HG03460 (cell line): ENCODE data around the gene ZBTB49.
"Not testable (repeated sequence)": the region's sequence is repeated elsewhere in the genome, so short reads cannot be mapped to it uniquely, and the experiment has no call there.

Experiments used
- ATAC-seq: cut with Tn5 transposase; IDR thresholded peaks from one replicate; pipeline ENCODE4 v1.9.1; 2021; ENCODE audit not compliant: unreplicated experiment

The ZBTB49 gene

GRCh38 chr4:4323705-4324534 lies 33.9 kb downstream of the ZBTB49 start:
- no peak for ATAC-seq

- ATAC-seq, result no peak
Measured at GRCh38 chr4:4325321-4325720, 35.3 kb downstream of the ZBTB49 start.

- ATAC-seq, result no peak
Measured at GRCh38 chr4:4326166-4326565, 36.1 kb downstream of the ZBTB49 start.

DNA sequence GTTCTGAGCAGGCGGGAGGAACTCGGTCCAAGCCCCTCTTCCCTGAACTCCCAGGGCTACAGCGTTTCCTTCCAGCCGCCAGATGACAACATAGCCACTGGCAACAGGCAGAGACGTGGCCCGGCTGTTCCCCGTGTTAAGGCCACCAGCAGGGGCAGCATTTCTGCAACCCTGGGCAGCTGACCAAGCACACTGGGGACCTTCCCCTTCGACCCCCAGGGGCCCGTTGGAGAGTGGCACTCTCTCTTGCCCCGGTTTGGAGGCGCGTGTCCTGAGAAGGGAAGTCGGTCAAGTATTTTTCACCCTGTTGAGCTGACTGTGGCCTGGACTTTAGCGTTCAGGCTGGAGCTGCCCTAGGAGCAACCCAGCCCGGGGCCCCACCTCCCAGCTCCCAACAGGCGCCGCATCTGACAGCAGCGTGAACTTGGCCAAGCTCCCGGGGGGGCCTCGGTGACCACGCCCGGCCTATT lies 37.6 kb downstream of the ZBTB49 start:
- no peak for ATAC-seq

GRCh38 chr4:4328206-4328605 lies 38.2 kb downstream of the ZBTB49 start:
- no peak for ATAC-seq

DNA sequence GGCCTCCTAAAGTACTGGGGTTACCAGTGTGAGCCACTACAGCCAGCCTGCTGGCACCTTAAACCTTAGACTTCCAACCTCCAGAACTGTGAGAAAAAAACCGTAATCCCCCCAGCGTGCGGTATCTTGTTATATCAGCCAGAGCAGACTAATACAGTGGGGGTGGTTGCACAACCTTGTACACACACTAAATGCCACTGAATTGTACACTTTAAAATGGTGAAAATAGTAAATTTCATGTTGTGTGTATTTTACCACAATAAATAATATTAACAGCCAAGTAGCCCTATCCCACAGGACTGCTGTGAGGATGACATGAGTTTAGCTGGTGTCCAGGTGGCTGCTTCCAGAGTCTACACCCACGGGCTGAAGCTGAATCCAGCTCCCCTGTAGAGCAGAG lies 38.8 kb downstream of the ZBTB49 start:
- no peak for ATAC-seq

DNA sequence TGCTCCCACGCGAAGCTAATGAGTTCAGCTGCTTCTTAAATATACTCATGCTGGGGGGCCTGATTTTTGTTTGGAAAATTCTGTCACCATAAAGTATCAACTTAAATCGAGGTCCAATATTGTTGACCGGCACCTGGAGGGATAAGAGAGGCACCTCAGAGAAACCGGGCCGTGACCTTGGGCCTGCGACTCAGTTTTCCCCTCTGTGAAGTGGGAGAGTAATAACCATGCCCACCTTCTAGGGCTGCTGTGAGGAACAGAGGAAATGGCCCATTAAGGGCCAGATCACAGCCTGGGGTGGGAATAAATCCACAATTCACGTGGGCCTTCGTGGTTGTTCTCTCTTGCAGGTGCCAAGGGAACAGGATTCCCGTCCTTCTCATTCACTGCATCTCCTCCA lies 39.4 kb downstream of the ZBTB49 start:
- no peak for ATAC-seq

GRCh38 chr4:4330794-4331193 lies 40.7 kb downstream of the ZBTB49 start:
- ATAC-seq, result no peak

- ATAC-seq, result no peak
Measured at GRCh38 chr4:4332529-4332928, 42.5 kb downstream of the ZBTB49 start.

- ATAC-seq, result no peak
Measured at GRCh38 chr4:4333265-4333706, 43.2 kb downstream of the ZBTB49 start.

DNA sequence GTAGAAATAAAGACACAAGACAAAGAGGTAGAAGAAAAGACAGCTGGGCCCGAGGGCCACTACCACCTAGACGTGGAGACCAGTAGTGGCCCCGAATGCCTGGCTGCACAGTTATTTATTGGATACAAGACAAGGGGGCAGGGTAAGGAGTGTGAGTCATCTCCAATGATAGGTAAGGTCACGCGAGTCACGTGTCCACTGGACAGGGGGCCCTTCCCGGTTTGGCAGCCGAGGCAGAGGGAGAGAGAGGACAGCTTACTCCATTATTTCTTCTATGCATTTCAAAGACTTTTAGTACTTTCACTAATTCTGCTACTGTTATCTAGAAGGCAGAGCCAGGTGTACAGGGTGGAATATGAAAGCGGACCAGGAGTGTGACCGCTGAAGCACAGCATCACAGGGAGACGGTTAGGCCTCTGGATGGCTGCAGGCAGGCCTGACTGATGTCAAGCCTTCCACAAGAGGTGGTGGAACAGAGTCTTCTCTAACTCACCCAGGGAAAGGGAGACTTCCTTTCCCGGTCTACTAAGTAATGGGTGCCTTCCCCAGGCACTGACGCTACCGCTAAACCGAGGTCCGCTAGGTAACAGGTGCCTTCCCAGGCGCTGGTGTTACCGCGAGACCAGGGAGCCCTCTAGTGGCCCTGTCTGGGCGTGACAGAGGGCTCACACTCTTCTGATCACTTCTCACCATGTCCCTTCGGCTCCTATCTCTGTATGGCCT lies 44.9 kb downstream of the ZBTB49 start:
- ATAC-seq, result no peak

DNA sequence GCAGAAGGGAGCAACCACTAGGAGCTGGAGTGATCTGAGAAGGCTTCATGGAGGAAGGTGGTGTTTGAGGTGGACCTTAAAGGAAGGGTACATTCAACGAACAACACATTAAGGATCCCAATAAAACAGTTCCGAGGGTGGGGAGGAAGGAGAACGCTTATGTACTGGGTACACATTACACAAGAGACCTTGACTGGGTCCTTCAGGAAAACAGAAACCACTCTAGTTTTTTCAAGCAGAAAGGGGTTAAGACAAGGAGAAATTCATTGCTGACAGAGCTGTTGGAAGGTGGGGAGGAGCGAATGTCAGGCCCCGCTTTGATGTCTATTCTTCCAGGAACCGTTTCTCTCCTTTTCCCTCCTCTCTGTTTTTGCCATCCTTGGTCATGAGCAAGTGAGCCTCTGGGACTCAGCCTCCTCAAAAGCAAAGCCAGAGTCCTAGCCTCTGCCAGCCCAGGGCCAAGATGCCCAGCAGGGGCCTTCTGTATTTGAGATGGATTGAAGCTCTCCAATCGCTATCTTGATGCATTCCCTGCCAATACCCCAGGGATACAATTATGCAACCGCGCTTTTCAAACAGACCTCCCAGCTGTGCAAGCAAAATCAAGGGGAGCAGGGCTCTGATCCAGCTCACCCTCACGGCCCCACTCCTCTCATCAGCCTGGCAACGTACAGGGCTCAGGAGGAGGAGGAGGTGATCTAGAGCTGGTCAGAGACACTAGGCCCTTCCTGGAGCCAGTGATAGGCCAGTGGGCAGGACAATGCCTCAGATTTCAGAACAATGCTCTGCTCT lies 48.4 kb downstream of the ZBTB49 start:
- no peak for ATAC-seq

DNA sequence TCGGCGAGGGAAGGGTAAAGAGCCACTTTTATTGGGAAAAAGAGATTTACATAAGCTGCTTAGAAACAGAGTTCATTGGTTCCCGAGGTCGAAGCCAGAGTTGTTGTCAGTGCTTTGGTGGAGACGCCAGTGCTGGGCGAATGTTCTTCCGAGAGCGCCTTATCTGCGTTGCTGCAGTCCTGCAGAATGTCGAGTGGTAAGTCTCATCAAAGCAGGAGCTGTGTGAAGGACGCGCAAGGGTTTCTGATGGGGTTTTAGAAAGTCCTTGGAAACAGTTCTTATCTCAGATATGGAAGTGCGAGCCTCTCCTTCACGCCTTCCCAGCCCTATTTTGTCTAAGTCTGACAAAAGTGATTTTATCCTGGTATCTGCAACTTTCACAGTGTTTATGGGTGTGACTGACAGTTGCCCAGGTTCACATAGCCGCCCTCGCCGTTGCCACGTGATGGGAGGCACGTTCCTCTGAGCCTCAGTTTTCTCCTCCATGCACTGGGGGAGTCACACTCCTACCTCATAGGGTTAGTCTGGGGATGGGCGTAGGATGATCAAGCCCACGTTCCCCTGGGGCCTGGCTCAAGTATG lies 49.5 kb downstream of the ZBTB49 start:
- ATAC-seq, result no peak

- no peak for ATAC-seq
Measured at GRCh38 chr4:4341861-4342650, 52.0 kb downstream of the ZBTB49 start.

- ATAC-seq, result no peak
Measured at GRCh38 chr4:4343038-4343437, 53.0 kb downstream of the ZBTB49 start.

GRCh38 chr4:4344915-4345527 lies 55.0 kb downstream of the ZBTB49 start:
- ATAC-seq, result peak; percentile 77

DNA sequence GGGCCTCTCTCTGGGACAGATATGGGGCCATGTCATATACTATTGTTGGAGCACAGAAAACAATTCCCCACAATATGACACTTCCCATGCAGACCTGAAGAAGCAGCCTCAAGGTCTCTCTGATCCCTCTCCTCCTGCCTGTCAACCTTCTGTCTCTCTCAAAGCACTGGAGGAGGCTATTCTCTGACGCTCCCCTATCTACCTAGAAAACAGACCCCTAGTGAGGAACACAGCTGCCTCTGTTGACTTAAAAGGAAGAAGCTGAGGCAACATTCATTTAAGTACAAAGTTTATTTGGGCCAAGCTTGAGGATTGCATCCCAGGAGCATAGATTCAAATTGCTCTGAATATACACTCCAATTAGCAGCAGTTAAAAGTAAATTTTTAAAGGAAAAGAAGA lies 57.5 kb downstream of the ZBTB49 start:
- no peak for ATAC-seq

DNA sequence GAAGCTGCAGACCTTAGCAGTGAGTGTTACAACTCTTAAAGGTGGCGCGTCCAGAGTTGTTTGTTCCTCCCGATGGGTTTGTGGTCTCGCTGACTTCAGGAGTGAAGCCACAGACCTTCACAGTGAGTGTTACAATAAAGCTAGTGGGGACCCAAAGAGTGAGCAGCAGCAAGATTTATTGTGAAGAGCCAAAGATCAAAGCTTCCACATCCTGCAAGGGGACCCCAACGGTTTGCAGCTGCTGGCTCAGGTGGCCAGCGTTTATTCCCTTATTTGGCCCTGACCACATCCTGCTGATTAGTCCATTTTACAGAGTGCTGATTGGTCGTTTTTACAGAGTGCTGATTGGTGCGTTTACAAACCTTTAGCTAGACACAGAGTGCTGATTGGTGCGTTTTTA lies 58.5 kb downstream of the ZBTB49 start:
- ATAC-seq, result not testable (repeated sequence)

- no peak for ATAC-seq
Measured at GRCh38 chr4:4349867-4350266, 59.8 kb downstream of the ZBTB49 start.

DNA sequence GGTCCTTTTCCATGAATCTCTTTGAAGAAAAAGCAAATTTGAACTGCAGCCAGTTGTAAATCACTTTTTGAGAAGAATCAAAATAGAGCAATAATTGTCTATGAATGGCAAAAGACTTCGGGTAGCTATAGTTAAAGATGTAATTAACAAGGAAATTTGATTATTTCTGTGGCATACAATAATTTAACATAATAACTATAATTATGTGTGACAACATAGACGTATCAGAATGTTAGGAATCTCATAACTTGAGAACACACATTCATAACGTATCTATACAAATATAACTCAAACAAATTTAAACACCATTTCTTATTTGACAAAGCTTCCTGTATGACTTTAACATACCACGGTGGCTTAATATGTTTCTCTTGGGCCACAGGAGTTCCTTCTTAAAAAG lies 60.9 kb downstream of the ZBTB49 start:
- no peak for ATAC-seq
